Measurements from ENCODE around the gene OR2T1.
"Not testable (repeated sequence)": the region's sequence is repeated elsewhere in the genome, so short reads cannot be mapped to it uniquely, and the experiment has no call there.

Gene OR2T1

DNA sequence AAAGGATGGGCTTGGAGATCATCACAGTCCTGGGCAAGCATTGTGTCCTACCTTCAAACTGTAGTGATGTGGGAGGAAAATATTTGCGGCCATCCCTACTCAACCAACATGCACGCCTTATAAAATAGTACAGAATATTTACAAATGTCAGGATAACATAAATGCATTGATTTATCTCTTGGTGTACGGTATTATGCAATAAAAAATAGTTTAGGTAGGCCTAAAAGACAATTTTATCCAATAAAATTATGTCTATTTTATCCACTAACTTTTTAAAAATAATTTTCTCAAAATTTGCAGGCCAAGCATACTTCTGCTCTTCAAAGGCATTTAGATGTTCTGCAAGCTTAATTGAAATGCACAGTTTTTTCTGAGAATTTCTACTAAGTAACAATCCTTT, at the start of gene OR2T1:
TSS of gene OR2T1 (plus strand) at position 301 of the 400 bp plus-strand sequence. CDS start 3,100 bp downstream, outside the sequence.
- DNase-seq = no peak

GRCh38 chr1:248359415-248359814, 43.4 kb upstream of the OR2T1 start:
- no peak for DNase-seq

GRCh38 chr1:248361121-248361715, 41.6 kb upstream of the OR2T1 start, which contains the start of gene OR2T4:
Gene OR2T4, plus strand, starts transcription at chr1:248361665. Its CDS starts 0 bp downstream, at chr1:248361665.
- no peak for DNase-seq

GRCh38 chr1:248366609-248367008, 36.2 kb upstream of the OR2T1 start:
- no peak for DNase-seq

DNA sequence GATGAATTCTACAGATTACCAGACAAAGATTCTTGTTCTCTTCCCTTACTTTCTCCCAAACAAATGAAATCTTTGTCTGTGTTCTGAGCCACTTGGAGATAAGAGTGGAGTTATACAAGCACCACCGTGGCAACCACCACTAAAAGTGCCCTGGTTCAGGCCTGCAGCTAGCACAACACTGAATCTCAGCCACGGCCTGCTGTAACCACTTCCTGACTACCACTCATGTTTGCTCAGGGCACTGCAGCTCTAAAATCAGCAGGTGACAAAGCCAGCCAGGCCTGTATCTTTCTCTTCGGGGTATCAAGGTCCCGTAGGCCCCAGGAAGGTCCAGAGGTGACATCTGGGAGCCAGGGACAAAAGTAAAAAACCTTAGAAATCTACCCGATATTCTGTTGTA, 30.5 kb upstream of the OR2T1 start:
- no peak for DNase-seq

DNA sequence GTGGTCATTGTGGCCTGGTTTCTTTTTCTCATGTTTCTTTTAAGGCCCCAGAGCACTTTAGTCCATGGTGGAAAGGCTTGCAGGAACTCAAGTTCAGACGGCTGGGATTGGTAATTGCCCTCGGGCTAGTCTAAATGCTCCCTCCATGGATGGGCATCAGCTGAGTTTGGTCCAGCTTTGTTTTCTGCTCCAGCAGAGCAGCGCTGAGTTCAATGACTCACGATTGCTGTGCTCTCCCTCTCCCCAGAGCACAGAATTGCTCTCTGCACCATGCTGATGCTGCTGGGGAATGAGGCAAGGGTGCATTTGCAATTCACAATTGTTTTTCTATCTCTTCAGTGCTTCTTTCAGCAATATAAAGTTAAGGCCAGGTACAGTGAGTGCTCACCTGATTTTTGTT, 29.1 kb upstream of the OR2T1 start:
- DNase-seq = no peak

DNA sequence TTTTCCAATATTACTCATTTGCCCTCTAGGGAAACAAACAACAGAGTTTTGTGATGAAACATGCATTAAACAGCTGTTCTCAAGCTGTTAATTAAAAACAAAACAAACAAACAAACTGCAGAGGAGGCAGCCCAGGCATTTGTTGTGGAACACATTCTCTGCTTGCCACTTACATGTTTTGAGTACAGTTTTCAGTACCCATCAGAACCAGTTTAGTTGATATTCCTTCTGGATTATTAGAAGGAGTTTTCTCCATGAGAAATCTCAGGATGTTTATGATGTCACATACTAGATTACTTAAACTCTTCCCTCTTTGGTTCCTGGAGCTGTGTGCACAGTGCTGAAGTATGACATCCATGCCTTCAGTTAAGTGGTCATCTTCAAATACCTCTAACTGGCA, 27.4 kb upstream of the OR2T1 start, which contains the start of gene OR2T6:
TSS of gene OR2T6 (plus strand) at position 301 of the 400 bp plus-strand sequence. CDS start 11,863 bp downstream, outside the sequence.
- DNase-seq = no peak

DNA sequence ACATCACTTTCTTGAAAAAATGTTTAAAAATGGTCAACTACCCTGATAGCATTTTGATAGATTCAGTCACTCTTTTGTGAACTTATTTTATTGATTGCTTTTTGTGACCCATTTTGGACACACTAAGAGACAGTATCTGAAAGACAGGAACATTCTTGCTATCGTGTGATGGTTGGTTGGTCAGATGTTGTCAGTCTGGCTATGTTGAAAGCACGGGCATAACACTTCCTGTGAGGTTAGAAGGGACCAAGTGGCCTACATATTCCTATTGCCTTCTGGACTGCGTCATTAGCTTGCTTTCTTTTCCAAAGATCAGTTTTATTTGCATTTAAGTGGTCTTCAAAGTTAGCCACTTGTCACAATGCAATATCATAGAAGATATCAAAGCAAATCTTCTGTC, 25.9 kb upstream of the OR2T1 start:
- DNase-seq = no peak

- no peak for DNase-seq
These were observed 22.0 kb upstream of the OR2T1 start for GRCh38 chr1:248380854-248381253.

- no peak for DNase-seq
These were observed 14.4 kb upstream of the OR2T1 start for GRCh38 chr1:248388426-248388825.

GRCh38 chr1:248393050-248393449, 9.8 kb upstream of the OR2T1 start:
- DNase-seq = no peak

- DNase-seq = no peak
These were observed 1.2 kb downstream of the OR2T1 start for GRCh38 chr1:248404024-248404423.

DNA sequence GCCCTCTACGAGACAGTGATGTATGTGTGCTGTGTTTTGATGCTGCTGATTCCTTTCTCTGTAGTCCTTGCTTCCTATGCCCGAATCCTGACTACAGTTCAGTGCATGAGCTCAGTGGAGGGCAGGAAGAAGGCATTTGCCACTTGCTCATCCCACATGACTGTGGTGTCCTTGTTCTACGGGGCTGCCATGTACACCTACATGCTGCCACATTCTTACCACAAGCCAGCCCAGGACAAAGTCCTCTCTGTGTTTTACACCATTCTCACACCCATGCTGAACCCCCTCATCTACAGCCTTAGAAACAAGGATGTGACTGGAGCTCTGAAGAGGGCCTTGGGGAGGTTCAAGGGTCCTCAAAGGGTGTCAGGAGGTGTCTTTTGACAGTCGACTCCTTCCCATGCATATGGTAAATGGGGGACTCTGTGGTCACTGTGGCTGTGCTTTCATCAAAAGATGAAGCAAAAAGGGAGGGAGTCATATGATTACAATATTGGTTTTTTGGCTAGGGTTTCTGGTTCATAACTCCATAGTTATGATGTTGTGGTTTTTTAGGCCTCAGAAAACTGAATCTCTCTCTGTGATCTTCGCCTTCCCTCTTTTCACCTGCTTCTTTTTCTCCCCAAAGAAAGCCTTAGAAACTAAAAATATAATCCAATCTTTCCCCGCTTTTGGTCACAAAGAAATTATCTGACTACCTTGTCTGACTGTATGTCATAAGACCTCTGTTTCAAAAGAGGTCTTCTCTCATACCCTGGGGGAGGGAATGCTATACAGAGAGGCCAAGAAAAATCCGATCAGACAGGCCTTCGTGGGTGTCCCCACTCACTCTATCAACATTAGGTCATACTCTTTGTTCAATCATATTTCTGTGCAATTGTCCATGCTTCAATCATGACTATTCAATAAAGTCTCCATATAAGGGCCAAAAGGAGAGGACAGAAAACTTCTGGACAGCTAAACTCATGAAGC, 4.2 kb downstream of the OR2T1 start:
- DNase-seq = no peak

DNA sequence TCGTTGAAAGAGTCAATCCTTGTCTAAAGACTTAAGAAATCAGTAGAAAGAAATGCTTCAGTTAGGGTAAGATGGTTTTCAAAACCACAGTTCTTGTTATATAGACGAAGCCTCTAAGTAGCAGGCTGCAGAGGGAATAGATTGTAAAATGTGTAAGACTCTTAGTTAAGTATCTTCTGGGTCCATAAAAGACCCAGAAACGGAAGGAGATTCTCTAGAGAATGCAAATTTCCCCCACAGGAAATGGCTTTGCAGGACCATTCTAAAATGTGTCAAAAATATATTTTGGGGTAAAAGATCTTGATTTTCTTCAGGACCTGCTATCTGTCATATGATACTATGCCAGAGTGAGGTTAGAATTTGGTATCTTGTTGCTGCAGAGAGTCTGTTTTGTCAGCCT, 13.4 kb downstream of the OR2T1 start:
- DNase-seq = no peak

DNA sequence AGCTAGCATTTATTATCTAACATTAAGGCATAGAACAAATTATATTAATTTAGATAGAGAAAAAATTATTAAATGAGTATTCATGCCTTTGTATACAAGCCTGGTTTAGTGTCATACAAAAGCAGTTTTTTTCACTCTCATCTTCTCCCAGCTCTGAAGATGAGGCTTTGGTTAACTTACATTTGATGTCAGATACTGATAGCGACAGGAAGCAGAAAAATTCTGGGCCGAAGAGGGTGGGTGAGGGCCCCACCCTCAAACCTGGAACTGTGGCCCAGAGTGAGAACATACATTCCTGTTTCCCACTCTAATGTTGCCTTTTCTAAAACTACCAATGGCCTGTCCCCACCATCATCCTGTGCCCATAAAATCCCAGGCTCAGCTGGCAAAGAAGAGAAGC, 15.0 kb downstream of the OR2T1 start:
- DNase-seq = no peak

DNA sequence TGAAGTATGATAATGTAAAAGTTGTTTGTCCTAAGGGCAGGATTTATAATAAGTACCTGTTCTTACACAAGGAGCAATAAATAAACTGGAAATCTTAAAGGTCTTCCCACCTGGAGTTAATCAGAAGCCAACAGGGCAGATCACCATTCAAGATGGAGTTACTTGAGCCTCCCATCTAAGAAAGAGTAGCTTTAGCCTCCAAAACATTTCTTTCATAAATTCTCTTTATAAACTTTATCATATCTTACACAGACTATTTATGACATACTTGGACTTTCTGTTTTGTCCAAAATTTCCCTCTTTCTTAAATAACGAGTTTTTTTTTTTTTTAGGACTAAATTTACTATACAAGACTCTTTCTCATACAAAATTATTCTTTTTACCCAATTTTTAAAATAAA, 18.5 kb downstream of the OR2T1 start:
- no peak for DNase-seq

DNA sequence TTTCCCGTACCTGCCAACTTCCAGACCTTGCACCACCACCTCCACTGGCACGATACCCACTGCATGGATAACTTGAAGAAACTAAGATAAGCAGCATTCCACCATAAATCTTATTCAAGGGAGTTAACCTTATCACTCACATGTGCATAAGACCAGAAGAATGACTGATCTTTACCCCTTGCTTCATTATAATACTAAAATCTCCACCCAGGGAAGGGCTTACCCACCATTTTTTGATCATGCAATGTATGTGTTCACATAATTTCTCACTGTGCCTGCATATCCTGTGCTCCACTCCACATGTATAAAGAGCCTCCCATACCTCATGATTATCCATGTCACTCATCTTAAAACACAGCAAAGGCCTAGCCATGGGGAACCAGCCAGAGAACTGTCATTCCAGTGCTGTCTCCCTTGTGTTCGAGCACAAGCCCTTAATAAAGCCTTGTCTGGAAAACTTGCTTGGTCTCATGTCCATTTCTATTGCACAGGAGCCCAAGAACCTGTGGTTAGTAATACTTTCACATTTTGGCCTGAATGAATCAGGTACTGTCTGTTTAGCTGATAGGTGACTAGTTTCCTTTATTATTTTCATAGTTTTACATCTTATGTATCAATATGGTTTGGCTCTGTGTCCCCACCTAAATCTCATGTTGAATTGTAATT, 24.8 kb downstream of the OR2T1 start:
- DNase-seq = not testable (repeated sequence)

- DNase-seq = not testable (repeated sequence)
These were observed 25.3 kb downstream of the OR2T1 start for GRCh38 chr1:248428192-248428533.

- not testable (repeated sequence) for DNase-seq
These were observed 28.8 kb downstream of the OR2T1 start for GRCh38 chr1:248431683-248432082.

- not testable (repeated sequence) for DNase-seq
These were observed 29.4 kb downstream of the OR2T1 start for GRCh38 chr1:248432201-248432600.

DNA sequence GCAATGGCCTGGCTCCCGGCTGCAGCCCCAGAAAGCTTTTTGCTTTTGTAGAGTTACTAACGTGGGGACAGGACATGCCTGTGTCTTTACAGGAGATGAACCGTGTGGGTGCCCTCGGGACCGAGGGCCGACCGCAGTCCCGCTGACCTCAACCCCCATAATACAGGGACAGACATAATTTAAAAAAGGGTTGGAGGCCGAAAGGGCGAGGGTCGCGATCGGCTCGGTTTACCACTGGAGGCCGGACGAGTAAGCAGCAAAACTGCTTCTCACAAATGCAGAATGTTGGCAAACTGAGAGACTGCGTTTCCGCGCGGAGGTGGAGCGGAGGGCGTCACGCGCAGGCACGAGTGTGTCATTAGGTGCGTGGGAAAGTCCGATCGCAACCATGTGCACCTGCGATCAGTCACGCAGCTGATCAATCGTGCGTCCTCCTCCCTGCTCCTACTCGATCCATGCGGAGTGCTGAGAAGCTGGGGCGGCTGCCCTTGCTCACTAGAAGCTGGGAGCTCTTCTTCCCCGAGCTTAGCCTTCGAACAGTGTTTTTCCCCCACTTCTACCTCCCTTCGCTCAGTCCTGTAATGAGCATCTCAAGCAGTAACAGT, 31.1 kb downstream of the OR2T1 start:
- DNase-seq = not testable (repeated sequence)

GRCh38 chr1:248434913-248435312, 32.1 kb downstream of the OR2T1 start:
- not testable (repeated sequence) for DNase-seq

GRCh38 chr1:248436303-248436702, 33.5 kb downstream of the OR2T1 start:
- DNase-seq = not testable (repeated sequence)
